Measurements from ENCODE around the gene EHHADH. TPM values are rescaled to one million over a fixed set of nuclear protein-coding genes. Genes with fewer than 3 reads are reported as not detected.
A peak's percentile ranks its signal among the peaks of the same experiment; 100 is the strongest.
"Not testable (repeated sequence)": the region's sequence is repeated elsewhere in the genome, so short reads cannot be mapped to it uniquely, and the experiment has no call there.

Gene EHHADH
- polyA plus RNA-seq, 6 donors from 2014 or later: 0.34 to 1.2 (median 0.44) TPM; not detected in 2

DNA sequence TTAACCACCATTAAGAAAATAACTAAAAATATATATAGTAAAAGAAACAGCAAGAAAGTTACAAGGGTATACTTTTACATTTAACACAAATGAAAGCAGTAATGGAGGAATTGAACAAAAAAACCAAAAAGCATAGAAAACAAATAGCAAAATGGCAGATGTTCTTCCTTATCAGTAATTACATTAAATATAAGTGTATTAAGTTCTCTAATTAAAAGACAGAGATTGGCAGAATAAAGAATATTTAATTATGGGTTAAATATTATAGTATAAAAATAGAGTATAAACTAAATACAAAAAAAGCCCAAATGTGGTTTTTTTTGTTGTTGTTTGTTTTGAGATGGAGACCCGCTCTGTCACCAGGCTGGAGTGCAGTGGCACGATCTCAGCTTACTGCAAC lies 20.5 kb downstream of the EHHADH start:
- H3K9me3 Mint-ChIP-seq: peaks cover 0 to 56% (median 22%) of the 10 kb centered on the region in 7 donors
- H3K27me3 Mint-ChIP-seq: no peaks in the 10 kb centered on the region
- ATAC-seq (ENCODE audit: low read depth in 2 of 2): no peak

DNA sequence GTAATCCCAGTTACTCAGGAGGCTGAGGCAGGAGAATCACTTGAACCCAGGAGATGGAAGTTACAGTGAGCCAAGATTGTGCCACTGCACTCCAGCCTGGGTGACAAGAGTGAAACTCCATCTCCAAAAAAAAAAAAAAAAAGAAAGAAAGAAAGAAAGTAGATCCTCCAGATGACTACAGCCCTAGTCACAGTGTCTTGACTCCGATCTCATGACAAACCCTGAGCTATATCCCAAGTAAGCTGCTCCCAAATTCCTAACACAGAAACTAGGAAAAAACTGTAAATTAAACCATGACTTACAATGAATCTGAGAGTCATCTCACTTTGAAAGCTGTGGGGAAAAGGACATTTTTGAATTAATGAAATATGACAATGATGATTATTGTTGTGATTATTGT lies 27.3 kb downstream of the EHHADH start:
- H3K27ac Mint-ChIP-seq; H3K4me1 Mint-ChIP-seq; DNase-seq; H3K4me3 Mint-ChIP-seq; H3K36me3 Mint-ChIP-seq; H3K9me3 Mint-ChIP-seq; H3K27me3 Mint-ChIP-seq; ATAC-seq (ENCODE audit: low read depth in 2 of 2): not testable (repeated sequence)

More for the DNA sequence above, 20.5 kb downstream of the EHHADH start:
- H3K4me1 Mint-ChIP-seq: no peaks in the 10 kb centered on the region
- no peak overlapping the region for H3K4me3 Mint-ChIP-seq
- H3K36me3 Mint-ChIP-seq: no peaks in the 10 kb centered on the region
- DNase-seq: no peak
- no peak overlapping the region for H3K27ac Mint-ChIP-seq

DNA sequence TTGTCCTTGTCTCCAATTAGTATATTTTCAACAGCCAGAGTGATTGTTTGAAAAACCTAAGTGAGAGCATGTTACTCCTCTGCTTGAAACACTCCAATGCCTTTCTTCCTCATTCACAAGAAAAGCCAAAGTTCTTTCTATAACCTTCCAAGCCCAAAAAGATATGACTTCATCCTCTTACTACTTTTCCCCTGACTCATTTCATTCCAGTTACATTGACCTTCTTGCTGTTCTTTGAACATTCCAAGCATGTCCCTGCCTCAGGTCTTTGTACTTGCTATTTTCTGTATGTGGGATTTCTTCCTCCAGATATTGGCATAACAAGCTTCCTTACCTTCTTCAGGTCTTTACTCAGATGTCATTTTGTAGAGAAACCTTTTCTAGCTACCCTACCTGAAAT lies 28.3 kb downstream of the EHHADH start:
- no peak overlapping the region for H3K27ac Mint-ChIP-seq
- H3K27me3 Mint-ChIP-seq: no peaks in the 10 kb centered on the region
- no peak overlapping the region for H3K4me3 Mint-ChIP-seq
- ATAC-seq (ENCODE audit: low read depth in 2 of 2) (no peak), DNase-seq (no peak)
- no peaks in the 10 kb centered on the region for H3K9me3 Mint-ChIP-seq
- no peaks in the 10 kb centered on the region for H3K36me3 Mint-ChIP-seq
- no peaks in the 10 kb centered on the region for H3K4me1 Mint-ChIP-seq

DNA sequence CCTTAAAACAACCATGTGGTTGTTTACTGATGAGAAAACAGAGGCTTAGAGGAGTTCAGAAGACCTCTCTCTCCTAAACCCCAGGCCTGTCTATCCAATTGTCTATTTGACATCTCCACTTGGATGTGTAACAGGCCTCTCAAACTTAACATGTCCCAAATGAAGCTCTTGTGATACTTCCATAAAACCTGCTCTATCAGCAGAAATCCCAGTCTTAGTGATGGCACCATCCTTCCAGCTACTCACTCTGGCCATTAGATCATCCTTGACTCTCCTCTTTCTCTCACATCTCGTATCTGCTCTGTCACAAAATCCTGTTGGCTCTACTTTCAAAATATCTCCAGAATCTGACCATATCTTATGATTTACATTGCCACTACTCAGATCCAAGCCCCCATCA lies 28.8 kb downstream of the EHHADH start:
- Mint-ChIP-seq H3K4me1 (no peaks in the 10 kb centered on the region), H3K27ac (no peak overlapping the region), H3K4me3 (no peak overlapping the region), H3K36me3 (no peaks in the 10 kb centered on the region), H3K27me3 (no peaks in the 10 kb centered on the region), H3K9me3 (no peaks in the 10 kb centered on the region)
- ATAC-seq (ENCODE audit: low read depth in 2 of 2) (no peak), DNase-seq (no peak)

DNA sequence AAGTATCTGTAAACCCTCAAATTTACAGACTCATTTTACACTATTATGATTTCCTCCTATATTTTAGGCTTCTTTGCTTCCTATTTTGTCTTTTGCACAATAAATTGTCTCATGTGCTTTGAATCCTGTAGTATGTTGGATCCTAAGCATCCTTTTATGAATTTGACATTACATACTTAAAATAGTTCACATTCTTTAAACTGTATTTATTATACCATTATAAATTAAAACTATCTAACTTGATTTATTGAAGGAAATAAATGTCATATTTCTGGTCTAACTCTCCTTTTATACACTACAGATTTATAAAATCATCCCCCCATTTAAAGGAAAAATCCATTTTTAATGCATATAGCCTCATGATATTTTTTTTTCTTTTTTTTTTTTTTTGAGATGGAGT lies 32.6 kb downstream of the EHHADH start:
- no peak overlapping the region for H3K27ac Mint-ChIP-seq
- ATAC-seq (ENCODE audit: low read depth in 2 of 2): no peak
- no peaks in the 10 kb centered on the region for H3K27me3 Mint-ChIP-seq
- no peaks in the 10 kb centered on the region for H3K36me3 Mint-ChIP-seq
- no peak overlapping the region for H3K4me3 Mint-ChIP-seq
- H3K4me1 Mint-ChIP-seq: no peaks in the 10 kb centered on the region
- no peaks in the 10 kb centered on the region for H3K9me3 Mint-ChIP-seq
- no peak for DNase-seq

DNA sequence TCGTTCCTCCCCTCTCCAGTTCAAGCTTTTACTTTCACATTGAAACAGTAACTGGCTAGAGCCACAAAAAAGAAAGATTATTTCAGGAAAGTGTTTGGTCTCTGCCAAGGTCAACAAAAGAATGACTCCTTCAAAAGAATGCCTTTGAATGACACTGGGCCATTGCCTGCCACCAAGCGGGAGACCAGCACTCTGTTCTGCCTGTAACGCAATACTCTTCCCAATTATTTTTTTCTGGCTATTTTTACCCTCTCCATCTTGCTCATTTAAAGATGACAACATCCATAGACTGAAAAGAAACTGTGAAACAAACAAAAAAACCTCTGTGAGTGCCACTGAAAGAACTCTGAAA lies 37.3 kb downstream of the EHHADH start:
- no peak for ATAC-seq (ENCODE audit: low read depth in 2 of 2)
- Mint-ChIP-seq H3K4me1 (no peaks in the 10 kb centered on the region), H3K9me3 (no peaks in the 10 kb centered on the region), H3K27ac (no peak overlapping the region), H3K36me3 (no peaks in the 10 kb centered on the region), H3K4me3 (no peak overlapping the region), H3K27me3 (no peaks in the 10 kb centered on the region)
- DNase-seq: no peak

DNA sequence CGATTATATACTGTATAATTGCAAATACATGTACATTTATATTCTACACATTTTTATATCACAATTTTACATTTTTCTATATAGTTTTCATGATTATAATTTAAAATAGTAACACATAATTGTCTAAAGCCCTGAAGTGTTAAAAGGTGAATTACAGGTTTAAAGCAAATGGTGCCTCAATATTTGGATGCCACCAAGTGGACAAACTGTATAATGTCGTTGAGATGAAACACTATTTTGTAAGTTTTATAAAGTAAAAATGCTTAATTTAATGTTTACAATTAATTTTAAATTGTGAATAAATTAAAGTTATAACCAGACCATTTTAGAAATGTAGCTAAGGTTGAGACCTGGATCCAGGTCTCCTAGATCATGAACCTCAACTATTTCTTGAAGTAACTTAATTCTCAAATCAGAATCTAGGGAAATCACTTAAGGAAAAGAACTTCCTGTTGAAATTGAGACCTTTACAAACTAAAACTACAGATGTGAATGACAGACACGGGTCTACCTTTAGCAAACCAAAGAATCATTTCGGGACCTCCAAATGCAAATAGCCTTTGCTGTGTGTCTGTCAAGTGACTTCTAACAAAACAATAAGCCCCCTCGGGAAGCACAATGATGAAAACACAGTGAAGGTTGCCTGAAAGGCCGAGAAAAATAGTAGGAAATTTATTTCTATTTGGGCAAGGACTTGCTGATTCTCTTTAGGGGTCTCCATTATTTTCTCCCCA lies 37.8 kb downstream of the EHHADH start:
- Mint-ChIP-seq H3K36me3 (no peaks in the 10 kb centered on the region), H3K27me3 (no peaks in the 10 kb centered on the region), H3K27ac (no peak overlapping the region), H3K4me3 (no peak overlapping the region), H3K4me1 (no peaks in the 10 kb centered on the region), H3K9me3 (no peaks in the 10 kb centered on the region)
- no peak for DNase-seq
- no peak for ATAC-seq (ENCODE audit: low read depth in 2 of 2)

DNA sequence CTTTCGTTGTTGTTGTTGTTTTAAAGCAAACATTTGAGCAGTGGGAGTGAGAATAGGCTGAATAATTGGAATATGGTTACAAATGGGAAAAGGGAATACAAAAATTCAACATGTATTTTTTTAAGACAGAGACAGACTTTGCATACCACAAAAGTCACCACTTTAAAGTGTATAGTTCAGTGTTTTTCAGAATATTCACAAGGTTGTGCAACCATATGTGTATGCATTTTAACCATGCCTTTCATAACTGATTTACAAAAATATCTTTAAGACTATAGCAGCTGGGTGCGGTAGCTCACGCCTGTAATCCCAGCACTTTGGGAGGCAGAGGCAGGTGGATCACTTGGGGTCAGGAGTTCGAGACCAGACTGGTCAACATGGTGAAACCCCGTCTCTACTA lies 41.3 kb downstream of the EHHADH start:
- Mint-ChIP-seq H3K4me3 (no peak overlapping the region), H3K27ac (no peak overlapping the region), H3K36me3 (no peaks in the 10 kb centered on the region), H3K27me3 (no peaks in the 10 kb centered on the region), H3K9me3 (no peaks in the 10 kb centered on the region), H3K4me1 (peaks cover 0 to 3% (median 0%) of the 10 kb centered on the region in 3 donors)
- ATAC-seq (ENCODE audit: low read depth in 2 of 2): no peak
- no peak for DNase-seq

DNA sequence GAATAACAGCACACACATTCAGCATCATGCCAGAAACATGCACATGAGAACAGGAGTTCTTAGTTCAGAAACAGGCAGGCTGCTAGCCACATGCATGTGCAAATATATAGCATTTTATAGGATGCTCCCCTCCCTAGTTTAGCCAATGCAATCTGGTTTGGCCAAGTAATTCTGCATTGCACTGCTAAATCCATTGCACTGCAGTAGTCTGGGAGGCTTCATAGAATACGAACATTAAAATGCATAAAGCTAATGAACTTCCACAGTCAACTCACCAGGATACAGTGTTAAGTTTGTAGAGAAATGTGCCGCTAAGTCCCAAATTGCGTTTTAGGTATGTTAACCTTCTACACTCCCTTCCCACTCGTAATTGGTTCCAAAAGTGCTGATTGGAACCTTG lies 41.8 kb downstream of the EHHADH start:
- no peaks in the 10 kb centered on the region for H3K9me3 Mint-ChIP-seq
- DNase-seq (no peak), ATAC-seq (ENCODE audit: low read depth in 2 of 2) (no peak)
- no peak overlapping the region for H3K27ac Mint-ChIP-seq
- no peaks in the 10 kb centered on the region for H3K36me3 Mint-ChIP-seq
- peaks cover 0 to 3% (median 0%) of the 10 kb centered on the region in 3 donors for H3K4me1 Mint-ChIP-seq
- H3K4me3 Mint-ChIP-seq: no peak overlapping the region
- no peaks in the 10 kb centered on the region for H3K27me3 Mint-ChIP-seq

DNA sequence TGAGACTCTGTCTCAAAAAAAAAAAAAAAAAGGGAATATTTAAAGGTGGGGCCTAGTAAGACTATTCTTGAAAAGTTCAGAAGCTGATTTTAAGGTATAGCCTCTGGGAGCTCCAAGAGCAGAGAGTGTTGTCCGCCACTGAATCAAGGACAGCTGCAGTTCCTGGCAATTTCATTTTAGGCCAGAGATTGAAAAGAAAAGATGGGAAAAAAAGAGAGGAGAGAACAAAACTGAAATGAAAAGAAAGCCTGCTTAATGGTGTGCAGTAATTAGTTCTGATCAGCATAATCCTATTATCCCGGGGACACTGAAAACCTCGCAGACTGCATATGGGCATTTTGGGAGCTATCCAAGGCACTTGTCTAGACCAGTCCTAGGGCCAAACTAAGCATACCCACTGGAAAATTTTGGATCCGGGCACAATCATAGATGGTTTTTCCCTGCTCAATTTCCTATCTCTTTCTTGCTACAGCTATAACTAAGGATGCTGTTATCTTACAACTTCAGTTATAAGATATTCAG lies 43.2 kb downstream of the EHHADH start:
- no peaks in the 10 kb centered on the region for H3K9me3 Mint-ChIP-seq
- no peaks in the 10 kb centered on the region for H3K27me3 Mint-ChIP-seq
- H3K27ac Mint-ChIP-seq: no peak overlapping the region
- DNase-seq: no peak
- no peak for ATAC-seq (ENCODE audit: low read depth in 2 of 2)
- H3K4me1 Mint-ChIP-seq: peaks cover 0 to 3% (median 0%) of the 10 kb centered on the region in 3 donors
- no peak overlapping the region for H3K4me3 Mint-ChIP-seq
- H3K36me3 Mint-ChIP-seq: no peaks in the 10 kb centered on the region

DNA sequence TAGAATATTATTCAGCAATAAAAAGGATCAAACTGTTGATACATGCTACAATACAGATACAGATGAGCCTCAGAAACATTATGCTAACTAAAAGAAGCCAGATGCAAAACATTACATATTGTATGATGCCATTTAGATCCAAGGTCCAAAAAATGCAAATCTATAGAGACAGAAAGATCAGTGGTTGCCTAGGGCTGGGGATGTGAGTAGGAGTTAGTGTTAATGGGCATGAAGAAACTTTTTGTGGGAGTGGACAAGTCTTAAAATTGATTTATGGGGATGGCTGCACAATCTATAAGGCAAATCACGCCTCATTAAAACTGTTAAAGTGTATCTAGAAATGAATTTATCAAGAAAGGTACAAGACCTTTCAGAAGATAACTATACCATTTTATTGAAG lies 45.0 kb downstream of the EHHADH start:
- H3K4me1 Mint-ChIP-seq: peaks cover 0 to 3% (median 0%) of the 10 kb centered on the region in 3 donors
- no peak overlapping the region for H3K4me3 Mint-ChIP-seq
- H3K36me3 Mint-ChIP-seq: no peaks in the 10 kb centered on the region
- H3K27ac Mint-ChIP-seq: no peak overlapping the region
- DNase-seq (no peak), ATAC-seq (ENCODE audit: low read depth in 2 of 2) (no peak)
- H3K9me3 Mint-ChIP-seq: no peaks in the 10 kb centered on the region
- H3K27me3 Mint-ChIP-seq: no peaks in the 10 kb centered on the region

DNA sequence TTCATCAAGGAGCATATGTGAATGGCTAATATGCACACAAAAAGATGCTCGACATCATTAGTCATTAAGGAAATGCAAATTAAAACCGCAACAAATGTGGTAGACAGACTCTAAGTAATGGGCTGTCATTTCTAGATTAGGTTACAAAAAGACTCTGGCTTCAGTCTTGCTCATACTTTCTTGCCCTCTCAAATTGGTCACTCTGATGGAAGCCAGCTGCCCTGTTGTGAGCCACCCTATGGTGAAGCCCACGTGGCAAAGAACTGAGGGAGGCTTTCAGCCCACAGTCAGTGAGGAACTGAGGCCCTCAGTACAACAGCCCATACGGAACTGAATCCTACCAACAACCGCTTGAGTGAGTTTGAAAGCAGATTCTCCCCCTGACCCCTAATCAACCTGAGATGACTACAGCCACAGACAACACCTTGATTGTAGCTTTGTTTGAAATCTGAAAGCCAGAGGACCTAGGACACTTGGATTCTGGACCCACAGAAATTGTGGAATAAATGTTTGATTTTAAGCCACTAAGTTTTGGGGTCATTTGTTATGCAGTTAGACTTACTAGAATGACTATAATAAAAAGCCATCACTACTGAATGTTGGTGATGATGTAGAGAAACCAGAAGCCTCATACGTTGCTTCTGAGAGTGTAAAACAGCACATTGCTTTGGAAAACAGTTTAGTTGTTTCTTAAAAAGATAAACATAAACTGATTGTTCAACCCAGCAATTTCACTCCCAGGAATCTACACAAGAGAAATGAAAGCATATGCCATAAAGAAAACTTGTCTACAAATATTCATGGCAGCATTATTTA lies 45.7 kb downstream of the EHHADH start:
- H3K27me3 Mint-ChIP-seq: no peaks in the 10 kb centered on the region
- H3K27ac Mint-ChIP-seq: peak overlapping the region in 1 of 6 donors; percentile 57
- no peaks in the 10 kb centered on the region for H3K36me3 Mint-ChIP-seq
- no peaks in the 10 kb centered on the region for H3K9me3 Mint-ChIP-seq
- no peak for DNase-seq
- H3K4me1 Mint-ChIP-seq: peaks cover 0 to 3% (median 0%) of the 10 kb centered on the region in 3 donors
- no peak overlapping the region for H3K4me3 Mint-ChIP-seq
- peak; percentile 71 to 95 for ATAC-seq (ENCODE audit: low read depth in 2 of 2)

DNA sequence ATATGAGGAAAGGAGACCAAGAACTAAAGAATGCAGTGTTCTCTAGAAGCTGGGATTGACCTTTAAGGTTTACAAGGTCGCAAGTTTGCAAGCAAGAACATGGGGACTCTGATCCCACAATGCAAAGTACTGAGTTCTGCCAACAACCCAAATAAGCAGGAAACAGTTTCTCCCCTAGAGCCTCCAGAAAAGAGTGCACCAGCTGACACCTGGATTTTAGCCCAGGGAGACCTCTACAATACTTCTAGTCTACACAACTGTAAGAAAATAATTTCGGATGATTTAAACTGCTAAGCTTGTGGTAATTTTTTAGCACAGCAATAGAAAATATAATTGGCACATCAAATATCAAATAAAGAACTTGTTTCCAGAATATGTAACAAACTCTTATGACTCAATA lies 46.4 kb downstream of the EHHADH start:
- no peak for DNase-seq
- Mint-ChIP-seq H3K27me3 (no peaks in the 10 kb centered on the region), H3K36me3 (no peaks in the 10 kb centered on the region), H3K27ac (no peak overlapping the region), H3K4me1 (peaks cover 0 to 3% (median 0%) of the 10 kb centered on the region in 3 donors), H3K9me3 (no peaks in the 10 kb centered on the region), H3K4me3 (no peak overlapping the region)
- ATAC-seq (ENCODE audit: low read depth in 2 of 2): no peak

DNA sequence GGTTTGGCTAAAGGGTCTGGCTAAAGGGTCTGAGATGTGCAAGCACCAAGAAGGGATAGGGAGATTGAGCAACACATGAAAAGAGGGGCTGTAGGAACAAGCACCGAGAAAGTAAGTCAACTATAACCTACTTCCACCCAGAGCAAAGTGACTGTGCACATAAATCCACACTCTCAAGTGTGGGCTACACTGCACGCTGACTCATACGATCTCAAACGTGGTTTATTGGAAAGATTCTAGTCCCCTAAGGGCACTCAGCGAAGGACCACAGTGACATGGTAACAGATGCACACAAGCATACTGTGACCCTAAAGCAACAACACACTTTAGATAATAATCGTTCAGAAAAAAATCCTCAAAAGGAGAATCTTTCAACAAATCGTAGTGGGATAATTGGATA lies 48.0 kb downstream of the EHHADH start:
- H3K4me3 Mint-ChIP-seq: no peak overlapping the region
- ATAC-seq (ENCODE audit: low read depth in 2 of 2) (no peak), DNase-seq (no peak)
- H3K4me1 Mint-ChIP-seq: peaks cover 0 to 3% (median 0%) of the 10 kb centered on the region in 3 donors
- no peaks in the 10 kb centered on the region for H3K27me3 Mint-ChIP-seq
- H3K27ac Mint-ChIP-seq: no peak overlapping the region
- H3K36me3 Mint-ChIP-seq: no peaks in the 10 kb centered on the region
- no peaks in the 10 kb centered on the region for H3K9me3 Mint-ChIP-seq
